Natural killer cell (primary cell): ENCODE results near the gene TBC1D17. TPM values are rescaled to one million over a fixed set of nuclear protein-coding genes. Genes with fewer than 3 reads are reported as not detected.
A peak's percentile ranks its signal among the peaks of the same experiment; 100 is the strongest.

Source experiments
- ATAC-seq, 3 donors: fragments of 150-1000 bp in 2 of 3; fragments of 200-7000 bp in 1 of 3; cut with Tn5 transposase; 1 replicate in 1 of 3; 2 replicates in 2 of 3; pipeline ENCODE4 v1.10.0; 2021; ENCODE audit warnings: mild to moderate bottlenecking in 2 of 3, moderate library complexity in 2 of 3
- DNase-seq, 2 donors: peaks; one replicate each; pipeline versions ENCODE4 v3.0.0 to v3.0.0-alpha.2; 2013 to 2021; ENCODE audit warnings: mixed read lengths in 1 of 2
- H3K27ac ChIP-seq: one replicate; pipeline ENCODE4 v1.5.1; 2013; ENCODE audit warnings: mild to moderate bottlenecking, low read length
- H3K27me3 ChIP-seq: one replicate; pipeline ENCODE4 v1.6.1; 2013; ENCODE audit warnings: low read length; ENCODE audit not compliant: control insufficient read depth, insufficient read depth
- H3K36me3 ChIP-seq: one replicate; pipeline ENCODE4 v1.6.1; 2013; ENCODE audit warnings: low read length; ENCODE audit not compliant: control insufficient read depth, insufficient read depth
- H3K4me1 ChIP-seq: one replicate; pipeline ENCODE4 v1.6.1; 2013; ENCODE audit warnings: low read length; ENCODE audit not compliant: control insufficient read depth, insufficient read depth
- H3K4me3 ChIP-seq: one replicate; pipeline ENCODE4 v1.5.1; 2013; ENCODE audit warnings: low read length
- H3K9me3 ChIP-seq: one replicate; pipeline ENCODE4 v1.6.1; 2013; ENCODE audit warnings: low read length; ENCODE audit not compliant: control insufficient read depth, insufficient read depth
- H3K27ac Mint-ChIP-seq, 2 donors: one replicate each; pipeline ENCODE4 v1.8.0; 2022; ENCODE audit warnings: mild to moderate bottlenecking in 2 of 2, mixed read lengths in 2 of 2, moderate library complexity in 1 of 2
- H3K27me3 Mint-ChIP-seq, 2 donors: one replicate each; pipeline ENCODE4 v1.8.0; 2022; ENCODE audit warnings: low read depth in 2 of 2, mixed read lengths in 2 of 2
- H3K36me3 Mint-ChIP-seq: one replicate; pipeline ENCODE4 v1.8.0; 2022; ENCODE audit warnings: mixed read lengths
- H3K4me1 Mint-ChIP-seq, 2 donors: one replicate each; pipeline ENCODE4 v1.8.0; 2022; ENCODE audit warnings: mixed read lengths in 2 of 2
- H3K4me3 Mint-ChIP-seq: one replicate; pipeline ENCODE4 v1.8.0; 2022; ENCODE audit warnings: mild to moderate bottlenecking, moderate library complexity, mixed read lengths
- H3K9me3 Mint-ChIP-seq, 2 donors: one replicate each; pipeline ENCODE4 v1.8.0; 2022; ENCODE audit warnings: mixed read lengths in 2 of 2
- WGBS: methylation state at CpG from one replicate; pipeline ENCODE4 v1.1.7; 2013; ENCODE audit warnings: missing lambda C conversion rate; ENCODE audit not compliant: insufficient coverage; 5-methylcytosine and 5-hydroxymethylcytosine counted together
- intact Hi-C: fragments of 100-400 bp; cut with micrococcal nuclease; formaldehyde crosslinking; loops from one replicate; pipeline ENCODE4 v1.14.2; 2022
- total RNA-seq, 4 donors: library from RNA; stranded (reverse); fragments of 120-200 nt in 1 of 4; gene quantifications; one replicate each; pipeline versions ENCODE4 v1.2.3 to v1.2.4, GENCODE V29; 2013 to 2022
- TF ChIP-seq, protein P1 (sequence below): fragments of 200-600 bp; IDR thresholded peaks from one replicate; pipeline ENCODE4 v1.8.0; 2022; ENCODE audit warnings: antibody characterized with exemption

Gene TBC1D17
- total RNA-seq, 3 donors from 2014 or later (not counting 1 experiment from before 2014, with no cell fraction given), result 45.8 to 59.7 (median 54.4) TPM

DNA sequence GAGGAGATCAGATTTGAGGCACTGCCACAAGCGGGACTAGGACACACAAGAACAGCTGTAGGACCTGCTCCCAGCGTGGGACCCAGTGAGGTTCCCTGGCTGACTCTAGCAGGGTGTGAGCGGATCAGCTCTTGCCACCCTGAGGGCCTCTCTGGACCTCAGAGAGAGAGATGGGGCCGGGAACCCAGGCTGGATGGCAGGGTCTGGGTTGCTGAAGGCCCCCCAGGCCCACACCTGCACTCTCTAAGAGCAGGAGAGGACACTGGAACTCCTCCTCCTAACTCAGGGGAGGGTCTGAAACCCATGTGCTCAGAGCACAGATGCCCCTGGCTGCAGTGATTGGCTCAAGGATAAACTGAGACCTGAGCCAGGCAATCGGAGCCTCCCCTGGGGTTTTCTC is 32.7 kb downstream of the TBC1D17 start:
- WGBS, result 97% methylated on average over 5 of the region's 5 CpGs
- Histone ChIP-seq H3K27ac (no peak overlapping the region), H3K4me3 (no peak overlapping the region), H3K4me1 (peaks cover 13% of the 10 kb centered on the region), H3K27me3 (no peaks in the 10 kb centered on the region), H3K9me3 (no peaks in the 10 kb centered on the region), H3K36me3 (peaks cover 44% of the 10 kb centered on the region)
- Mint-ChIP-seq H3K36me3 (no peaks in the 10 kb centered on the region), H3K27ac (no peak overlapping the region), H3K4me3 (no peak overlapping the region), H3K27me3 (no peaks in the 10 kb centered on the region), H3K4me1 (peaks cover 9 to 28% of the 10 kb centered on the region in 2 donors), H3K9me3 (no peaks in the 10 kb centered on the region)
- TF ChIP-seq, protein P1, sequence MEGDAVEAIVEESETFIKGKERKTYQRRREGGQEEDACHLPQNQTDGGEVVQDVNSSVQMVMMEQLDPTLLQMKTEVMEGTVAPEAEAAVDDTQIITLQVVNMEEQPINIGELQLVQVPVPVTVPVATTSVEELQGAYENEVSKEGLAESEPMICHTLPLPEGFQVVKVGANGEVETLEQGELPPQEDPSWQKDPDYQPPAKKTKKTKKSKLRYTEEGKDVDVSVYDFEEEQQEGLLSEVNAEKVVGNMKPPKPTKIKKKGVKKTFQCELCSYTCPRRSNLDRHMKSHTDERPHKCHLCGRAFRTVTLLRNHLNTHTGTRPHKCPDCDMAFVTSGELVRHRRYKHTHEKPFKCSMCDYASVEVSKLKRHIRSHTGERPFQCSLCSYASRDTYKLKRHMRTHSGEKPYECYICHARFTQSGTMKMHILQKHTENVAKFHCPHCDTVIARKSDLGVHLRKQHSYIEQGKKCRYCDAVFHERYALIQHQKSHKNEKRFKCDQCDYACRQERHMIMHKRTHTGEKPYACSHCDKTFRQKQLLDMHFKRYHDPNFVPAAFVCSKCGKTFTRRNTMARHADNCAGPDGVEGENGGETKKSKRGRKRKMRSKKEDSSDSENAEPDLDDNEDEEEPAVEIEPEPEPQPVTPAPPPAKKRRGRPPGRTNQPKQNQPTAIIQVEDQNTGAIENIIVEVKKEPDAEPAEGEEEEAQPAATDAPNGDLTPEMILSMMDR, result no peak
- intact Hi-C loops, result no loop called here
- DNase-seq, result no peak
- ATAC-seq, result no peak

DNA sequence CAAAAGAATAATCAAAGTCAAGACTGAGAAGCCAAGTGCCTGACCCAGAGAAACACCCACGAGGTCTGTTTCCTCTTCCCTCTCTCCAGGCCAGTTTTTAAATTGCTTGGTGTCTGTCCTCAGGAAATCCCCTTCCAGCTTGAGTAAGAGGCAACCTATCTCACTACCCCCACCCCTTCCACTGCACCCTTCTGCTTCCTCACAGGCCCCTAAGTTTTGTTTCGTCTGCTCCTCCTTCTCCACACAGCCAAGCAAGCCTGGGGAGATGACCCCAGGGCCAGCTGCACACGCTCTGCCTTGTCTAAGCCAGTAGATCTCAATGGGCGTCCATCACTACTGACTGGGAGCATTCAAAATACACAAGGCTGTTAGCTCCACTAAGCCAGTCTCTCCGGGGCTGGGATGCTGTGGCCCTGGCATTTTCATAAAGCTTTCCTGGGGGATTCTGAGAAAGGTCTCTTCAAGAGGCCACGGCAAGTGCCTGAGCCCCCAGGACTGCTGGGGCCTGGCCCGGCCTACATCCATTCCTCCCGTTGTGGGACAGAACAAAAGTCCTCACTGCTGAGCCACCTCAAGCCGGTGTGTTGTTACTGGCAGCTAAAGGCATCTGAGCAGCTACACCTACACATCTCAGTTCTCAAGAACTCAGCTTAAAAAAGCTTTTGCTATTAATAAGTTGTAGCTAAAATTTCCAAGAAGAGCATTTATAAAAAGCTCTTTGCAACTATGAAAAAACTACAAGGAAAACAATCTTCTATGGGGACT is 34.1 kb downstream of the TBC1D17 start:
- H3K4me1 ChIP-seq, result peaks cover 13% of the 10 kb centered on the region
- Mint-ChIP-seq H3K27me3 (no peaks in the 10 kb centered on the region), H3K27ac (peak overlapping the region; percentile 58 to 81), H3K9me3 (no peaks in the 10 kb centered on the region), H3K36me3 (no peaks in the 10 kb centered on the region), H3K4me3 (no peak overlapping the region), H3K4me1 (peaks cover 9 to 34% of the 10 kb centered on the region in 2 donors)
- no peak overlapping the region for H3K27ac ChIP-seq
- ATAC-seq (peak in 2 of 3 donors; percentile 24 to 49), DNase-seq (peak in 1 of 2 donors; percentile 53)
- peaks cover 48% of the 10 kb centered on the region for H3K36me3 ChIP-seq
- no peak overlapping the region for H3K4me3 ChIP-seq
- intact Hi-C loops, result no loop called here
- TF ChIP-seq, protein P1, result no peak
- no peaks in the 10 kb centered on the region for H3K9me3 ChIP-seq
- WGBS, result 58% methylated on average over 9 of the region's 9 CpGs
- H3K27me3 ChIP-seq, result no peaks in the 10 kb centered on the region

DNA sequence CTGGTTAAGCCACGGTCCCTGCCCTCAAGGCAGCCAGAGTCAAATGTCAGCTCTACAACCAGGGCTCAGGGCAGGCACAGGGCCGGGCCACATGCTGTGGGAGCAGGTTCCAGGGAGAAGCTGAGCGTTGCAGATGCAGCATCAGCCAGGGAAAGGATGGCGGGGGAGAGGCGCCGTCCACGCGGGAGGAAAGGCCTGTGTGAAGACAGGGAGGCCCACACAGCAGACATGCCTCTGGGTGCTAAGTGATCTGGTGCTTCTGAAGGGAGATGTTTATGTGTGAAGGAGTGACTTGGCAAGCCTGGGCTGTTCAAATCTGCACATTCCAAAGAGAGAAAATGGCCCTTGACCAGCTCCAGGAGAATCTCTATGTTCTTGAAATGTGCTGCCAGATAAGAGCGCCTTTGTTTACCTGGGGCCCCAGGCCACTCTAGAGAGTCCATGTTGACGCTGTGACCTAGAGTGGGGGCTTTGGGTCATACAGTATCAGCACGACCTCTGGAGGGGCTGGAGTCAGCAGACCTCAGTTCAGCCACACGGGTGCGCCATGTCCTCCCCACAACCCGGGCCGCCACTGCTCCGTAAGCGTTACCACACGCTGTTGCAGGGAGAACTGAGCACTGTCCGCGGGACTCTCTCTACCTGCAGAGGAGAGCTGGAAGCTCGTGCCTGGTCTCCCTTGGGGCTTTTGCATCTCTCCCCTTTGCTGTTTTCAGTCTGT is 35.6 kb downstream of the TBC1D17 start:
- ATAC-seq (no peak), DNase-seq (no peak)
- intact Hi-C loops, result no loop called here
- TF ChIP-seq, protein P1, result no peak
- WGBS, result 91% methylated on average over 21 of the region's 21 CpGs
- Mint-ChIP-seq H3K36me3 (no peaks in the 10 kb centered on the region), H3K27me3 (no peaks in the 10 kb centered on the region), H3K4me1 (peaks cover 9 to 41% of the 10 kb centered on the region in 2 donors), H3K9me3 (no peaks in the 10 kb centered on the region), H3K27ac (peak overlapping the region; percentile 38 to 41), H3K4me3 (no peak overlapping the region)
- no peak overlapping the region for H3K4me3 ChIP-seq
- H3K36me3 ChIP-seq, result peaks cover 45% of the 10 kb centered on the region
- no peaks in the 10 kb centered on the region for H3K27me3 ChIP-seq
- no peaks in the 10 kb centered on the region for H3K9me3 ChIP-seq
- H3K27ac ChIP-seq, result no peak overlapping the region
- peaks cover 12% of the 10 kb centered on the region for H3K4me1 ChIP-seq
